ENCODE measurements around the gene PFKP.

Gene PFKP

DNA sequence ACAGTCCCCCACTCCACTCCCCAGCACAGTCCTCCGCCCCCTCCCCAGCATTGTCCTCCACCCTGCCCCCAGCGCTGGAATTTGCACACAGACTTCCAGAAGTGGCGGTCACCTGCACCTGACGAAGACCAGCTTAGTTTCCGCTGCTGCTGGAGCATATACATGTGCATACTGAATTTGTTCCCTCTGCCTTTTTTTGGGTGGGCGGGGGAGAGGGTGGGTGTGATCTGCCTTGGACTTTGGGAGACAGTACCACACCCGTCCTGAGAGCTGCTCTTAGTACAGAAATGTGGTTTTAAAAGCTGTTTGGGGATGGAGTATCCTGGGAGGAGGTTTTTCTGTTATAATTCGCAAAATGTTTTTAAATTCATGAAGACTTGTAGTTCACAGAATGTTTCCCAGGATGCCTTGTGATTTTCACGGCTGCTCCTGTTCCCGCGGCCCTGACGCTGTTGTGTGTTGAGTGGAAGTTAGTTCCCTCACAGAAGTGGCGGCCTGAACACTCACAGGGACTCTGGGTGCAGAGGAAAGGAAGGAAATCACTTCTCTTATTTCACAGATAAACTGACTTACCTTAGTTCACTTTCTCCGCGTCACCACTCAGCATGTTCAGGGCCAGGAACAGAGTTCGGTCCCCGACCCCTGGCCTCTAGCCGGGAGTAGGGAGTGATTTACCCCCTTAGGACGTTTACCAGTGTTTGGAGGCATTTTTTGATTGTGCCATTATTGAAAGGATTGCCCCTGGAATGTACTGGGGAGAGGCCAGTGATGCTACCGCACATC, 18.6 kb downstream of the PFKP start:
- ChIA-PET CTCF (no interaction called here), POLR2A (no interaction called here)
- H3K27ac ChIP-seq (ENCODE audit: extremely low read depth, low read depth, low read length): no peak overlapping the region
- no peaks in the 10 kb centered on the region for H3K4me1 ChIP-seq (ENCODE audit: control insufficient read depth, insufficient read depth, low read length)
- peaks cover 9 to 41% of the 10 kb centered on the region in 2 experiments; a peak in 2 of 3 replicates for H3K36me3 ChIP-seq (ENCODE audit: control insufficient read depth in 2 of 2, insufficient read depth in 1 of 2, low read length in 2 of 2)
- TF ChIP-seq KLF1 (tag by site-specific recombination; IDR thresholded peaks at IDR 0.05) (peak; percentile 53), ZBTB8A (tag by site-specific recombination; IDR thresholded peaks at IDR 0.05) (no peak), ZFHX2 (tag by site-specific recombination; conservative IDR thresholded peaks at IDR 0.05) (0 out of 2 replicates have a peak, but pooled peaks have one; percentile 17)
- no peaks in the 10 kb centered on the region for H3K9me3 ChIP-seq (ENCODE audit: control insufficient read depth, insufficient read depth, low read depth, low read length)
- H3K4me3 ChIP-seq (ENCODE audit: low read depth, low read length): no peak overlapping the region

DNA sequence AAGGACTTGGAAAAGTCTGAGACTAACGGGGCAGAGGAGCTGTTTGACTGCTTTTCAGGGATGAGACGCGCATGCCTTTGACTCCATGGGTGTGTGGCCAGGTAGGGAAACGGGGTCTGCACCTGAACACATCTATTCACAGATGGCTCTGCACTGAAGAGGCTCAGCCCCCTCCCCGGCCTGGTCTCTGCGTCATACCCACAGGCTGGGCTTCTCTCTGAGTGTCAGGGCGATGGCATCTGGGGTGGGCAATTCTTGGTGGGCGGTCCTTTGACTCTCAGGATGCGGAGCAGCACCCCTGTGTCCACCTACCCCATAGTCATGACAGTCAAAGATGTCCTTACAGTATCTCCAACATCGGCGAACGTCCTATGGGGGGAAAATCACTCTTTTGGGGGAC, 23.0 kb downstream of the PFKP start:
- H3K4me3 ChIP-seq (ENCODE audit: low read depth, low read length): no peak overlapping the region
- H3K36me3 ChIP-seq (ENCODE audit: control insufficient read depth in 2 of 2, insufficient read depth in 1 of 2, low read length in 2 of 2): peaks cover 0 to 26% of the 10 kb centered on the region in 2 experiments; a peak in 2 of 3 replicates
- no peak overlapping the region for H3K27ac ChIP-seq (ENCODE audit: extremely low read depth, low read depth, low read length)
- peaks cover 8% of the 10 kb centered on the region for H3K4me1 ChIP-seq (ENCODE audit: control insufficient read depth, insufficient read depth, low read length)
- CTCF ChIA-PET: interaction anchor here (0.7 kb wide), 1 partner anchor 45 kb away, joined by 3 read pairs; no protein-coding TSS in a partner anchor
- no peaks in the 10 kb centered on the region for H3K9me3 ChIP-seq (ENCODE audit: control insufficient read depth, insufficient read depth, low read depth, low read length)
- TF ChIP-seq ZNF223 (tag by site-specific recombination; IDR thresholded peaks at IDR 0.05) (no peak), ZNF132 (tag by site-specific recombination; IDR thresholded peaks at IDR 0.05; ENCODE audit: borderline replicate concordance) (no peak)
- POLR2A ChIA-PET: no interaction called here

DNA sequence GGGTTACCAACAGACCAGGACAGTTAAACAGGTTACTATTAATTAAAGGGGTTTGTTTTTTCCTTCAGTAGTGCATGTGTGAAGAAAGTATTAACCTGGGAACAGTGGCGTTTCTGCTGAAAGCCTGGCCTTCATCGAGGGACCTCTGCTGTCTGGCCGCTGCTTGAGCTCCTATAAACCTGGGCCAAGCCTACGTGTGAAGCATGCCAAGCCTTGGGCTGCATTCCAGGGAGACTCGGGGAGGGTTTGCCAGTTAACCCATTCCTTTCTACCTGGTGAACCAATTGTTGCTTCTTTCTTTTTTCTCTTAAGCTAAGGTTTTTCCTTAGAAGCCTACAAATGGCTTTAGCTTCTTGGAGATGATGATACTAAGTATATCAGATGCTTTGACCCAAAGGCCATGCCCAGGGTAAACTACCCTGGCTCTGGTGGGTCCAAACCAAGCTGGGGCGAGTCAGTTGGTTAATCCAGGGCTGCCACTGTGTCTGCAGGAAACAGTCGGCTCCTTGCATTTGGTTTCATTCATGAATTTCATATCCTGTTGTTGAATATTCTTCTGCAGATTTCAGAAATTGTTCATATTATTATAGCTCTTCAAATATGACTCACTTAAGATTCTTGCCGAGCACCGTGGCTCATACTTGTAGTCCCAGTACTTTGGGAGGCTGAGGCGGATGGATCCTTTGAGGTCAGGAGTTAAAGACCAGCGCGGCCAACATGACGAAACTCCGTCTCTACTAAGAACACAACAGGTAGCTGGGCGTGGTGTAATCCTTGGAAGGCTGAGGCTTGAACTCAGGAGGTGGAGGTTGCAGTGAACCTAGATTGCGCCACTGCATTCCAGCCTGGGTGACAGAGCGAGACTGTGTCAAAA, 23.8 kb downstream of the PFKP start:
- H3K4me3 ChIP-seq (ENCODE audit: low read depth, low read length): no peak overlapping the region
- ChIA-PET POLR2A (no interaction called here), CTCF (interaction anchor here (0.7 to 1.2 kb wide), 3 partner anchors 16 to 70 kb away, joined by 3 to 4 read pairs (median 3); no protein-coding TSS in a partner anchor)
- peaks cover 12% of the 10 kb centered on the region for H3K4me1 ChIP-seq (ENCODE audit: control insufficient read depth, insufficient read depth, low read length)
- no peak overlapping the region for H3K27ac ChIP-seq (ENCODE audit: extremely low read depth, low read depth, low read length)
- H3K36me3 ChIP-seq (ENCODE audit: control insufficient read depth in 2 of 2, insufficient read depth in 1 of 2, low read length in 2 of 2): peaks cover 0 to 24% of the 10 kb centered on the region in 2 experiments; a peak in 2 of 3 replicates
- TF ChIP-seq, protein P1, sequence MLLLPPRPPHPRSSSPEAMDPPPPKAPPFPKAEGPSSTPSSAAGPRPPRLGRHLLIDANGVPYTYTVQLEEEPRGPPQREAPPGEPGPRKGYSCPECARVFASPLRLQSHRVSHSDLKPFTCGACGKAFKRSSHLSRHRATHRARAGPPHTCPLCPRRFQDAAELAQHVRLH (tag by site-specific recombination; IDR thresholded peaks at IDR 0.05): no peak
- no peak for TF ChIP-seq HOXD13 (CRISPR knock-in tag; IDR thresholded peaks at IDR 0.05; ENCODE audit: borderline replicate concordance)
- TF ChIP-seq ZNF174 (tag by site-specific recombination; IDR thresholded peaks at IDR 0.05): no peak
- TF ChIP-seq ZNF433 (tag by site-specific recombination; IDR thresholded peaks at IDR 0.05; ENCODE audit: low read depth): no peak
- TF ChIP-seq ZFP69B (tag by site-specific recombination; IDR thresholded peaks at IDR 0.05): peak; percentile 81; the same call in 1 of the 2 replicates
- TF ChIP-seq, protein P2, sequence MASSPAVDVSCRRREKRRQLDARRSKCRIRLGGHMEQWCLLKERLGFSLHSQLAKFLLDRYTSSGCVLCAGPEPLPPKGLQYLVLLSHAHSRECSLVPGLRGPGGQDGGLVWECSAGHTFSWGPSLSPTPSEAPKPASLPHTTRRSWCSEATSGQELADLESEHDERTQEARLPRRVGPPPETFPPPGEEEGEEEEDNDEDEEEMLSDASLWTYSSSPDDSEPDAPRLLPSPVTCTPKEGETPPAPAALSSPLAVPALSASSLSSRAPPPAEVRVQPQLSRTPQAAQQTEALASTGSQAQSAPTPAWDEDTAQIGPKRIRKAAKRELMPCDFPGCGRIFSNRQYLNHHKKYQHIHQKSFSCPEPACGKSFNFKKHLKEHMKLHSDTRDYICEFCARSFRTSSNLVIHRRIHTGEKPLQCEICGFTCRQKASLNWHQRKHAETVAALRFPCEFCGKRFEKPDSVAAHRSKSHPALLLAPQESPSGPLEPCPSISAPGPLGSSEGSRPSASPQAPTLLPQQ (tag by site-specific recombination; IDR thresholded peaks at IDR 0.05): peak; percentile 91
- TF ChIP-seq, protein P3, sequence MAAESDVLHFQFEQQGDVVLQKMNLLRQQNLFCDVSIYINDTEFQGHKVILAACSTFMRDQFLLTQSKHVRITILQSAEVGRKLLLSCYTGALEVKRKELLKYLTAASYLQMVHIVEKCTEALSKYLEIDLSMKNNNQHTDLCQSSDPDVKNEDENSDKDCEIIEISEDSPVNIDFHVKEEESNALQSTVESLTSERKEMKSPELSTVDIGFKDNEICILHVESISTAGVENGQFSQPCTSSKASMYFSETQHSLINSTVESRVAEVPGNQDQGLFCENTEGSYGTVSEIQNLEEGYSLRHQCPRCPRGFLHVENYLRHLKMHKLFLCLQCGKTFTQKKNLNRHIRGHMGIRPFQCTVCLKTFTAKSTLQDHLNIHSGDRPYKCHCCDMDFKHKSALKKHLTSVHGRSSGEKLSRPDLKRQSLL (tag by site-specific recombination; IDR thresholded peaks at IDR 0.05): no peak
- TF ChIP-seq ZNF146 (tag by site-specific recombination; IDR thresholded peaks at IDR 0.05): no peak
- TF ChIP-seq, protein P4, sequence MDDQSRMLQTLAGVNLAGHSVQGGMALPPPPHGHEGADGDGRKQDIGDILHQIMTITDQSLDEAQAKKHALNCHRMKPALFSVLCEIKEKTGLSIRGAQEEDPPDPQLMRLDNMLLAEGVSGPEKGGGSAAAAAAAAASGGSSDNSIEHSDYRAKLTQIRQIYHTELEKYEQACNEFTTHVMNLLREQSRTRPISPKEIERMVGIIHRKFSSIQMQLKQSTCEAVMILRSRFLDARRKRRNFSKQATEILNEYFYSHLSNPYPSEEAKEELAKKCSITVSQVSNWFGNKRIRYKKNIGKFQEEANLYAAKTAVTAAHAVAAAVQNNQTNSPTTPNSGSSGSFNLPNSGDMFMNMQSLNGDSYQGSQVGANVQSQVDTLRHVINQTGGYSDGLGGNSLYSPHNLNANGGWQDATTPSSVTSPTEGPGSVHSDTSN (CRISPR knock-in tag; IDR thresholded peaks at IDR 0.05): no peak
- TF ChIP-seq, protein P5, sequence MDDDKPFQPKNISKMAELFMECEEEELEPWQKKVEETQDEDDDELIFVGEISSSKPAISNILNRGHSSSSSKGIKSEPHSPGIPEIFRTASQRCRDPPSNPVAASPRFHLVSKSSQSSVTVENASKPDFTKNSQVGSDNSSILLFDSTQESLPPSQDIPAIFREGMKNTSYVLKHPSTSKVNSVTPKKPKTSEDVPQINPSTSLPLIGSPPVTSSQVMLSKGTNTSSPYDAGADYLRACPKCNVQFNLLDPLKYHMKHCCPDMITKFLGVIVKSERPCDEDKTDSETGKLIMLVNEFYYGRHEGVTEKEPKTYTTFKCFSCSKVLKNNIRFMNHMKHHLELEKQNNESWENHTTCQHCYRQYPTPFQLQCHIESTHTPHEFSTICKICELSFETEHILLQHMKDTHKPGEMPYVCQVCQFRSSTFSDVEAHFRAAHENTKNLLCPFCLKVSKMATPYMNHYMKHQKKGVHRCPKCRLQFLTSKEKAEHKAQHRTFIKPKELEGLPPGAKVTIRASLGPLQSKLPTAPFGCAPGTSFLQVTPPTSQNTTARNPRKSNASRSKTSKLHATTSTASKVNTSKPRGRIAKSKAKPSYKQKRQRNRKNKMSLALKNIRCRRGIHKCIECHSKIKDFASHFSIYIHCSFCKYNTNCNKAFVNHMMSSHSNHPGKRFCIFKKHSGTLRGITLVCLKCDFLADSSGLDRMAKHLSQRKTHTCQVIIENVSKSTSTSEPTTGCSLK (tag by site-specific recombination; IDR thresholded peaks at IDR 0.05): no peak
- TF ChIP-seq SCRT2 (tag by site-specific recombination; IDR thresholded peaks at IDR 0.05): peak; percentile 68
- no peak for TF ChIP-seq ZNF416 (tag by site-specific recombination; IDR thresholded peaks at IDR 0.05)
- no peak for TF ChIP-seq ZNF473 (tag by site-specific recombination; IDR thresholded peaks at IDR 0.05)
- no peaks in the 10 kb centered on the region for H3K9me3 ChIP-seq (ENCODE audit: control insufficient read depth, insufficient read depth, low read depth, low read length)

Data from HEK293 (cell line).